Suprapubic skin (tissue), 3 donors: Measurements from ENCODE around the gene WHAMM.

Experiments used
- POLR2AphosphoS5 ChIP-seq, 3 donors: sonication (generic); formaldehyde crosslinking; IDR thresholded peaks; one replicate each; pipeline ENCODE4 v1.6.1; 2017; ENCODE audit warnings: antibody characterized with exemption in 3 of 3
- TF ChIP-seq, protein P1 (sequence below), 2 donors: fragments of 200-600 bp in 1 of 2; fragments of 450-650 bp in 1 of 2; sonication (generic) in 1 of 2; IDR thresholded peaks; one replicate each; pipeline ENCODE4 v1.5.1; 2016 to 2019; ENCODE audit warnings: antibody characterized with exemption in 2 of 2, mild to moderate bottlenecking in 1 of 2, moderate library complexity in 1 of 2

DNA sequence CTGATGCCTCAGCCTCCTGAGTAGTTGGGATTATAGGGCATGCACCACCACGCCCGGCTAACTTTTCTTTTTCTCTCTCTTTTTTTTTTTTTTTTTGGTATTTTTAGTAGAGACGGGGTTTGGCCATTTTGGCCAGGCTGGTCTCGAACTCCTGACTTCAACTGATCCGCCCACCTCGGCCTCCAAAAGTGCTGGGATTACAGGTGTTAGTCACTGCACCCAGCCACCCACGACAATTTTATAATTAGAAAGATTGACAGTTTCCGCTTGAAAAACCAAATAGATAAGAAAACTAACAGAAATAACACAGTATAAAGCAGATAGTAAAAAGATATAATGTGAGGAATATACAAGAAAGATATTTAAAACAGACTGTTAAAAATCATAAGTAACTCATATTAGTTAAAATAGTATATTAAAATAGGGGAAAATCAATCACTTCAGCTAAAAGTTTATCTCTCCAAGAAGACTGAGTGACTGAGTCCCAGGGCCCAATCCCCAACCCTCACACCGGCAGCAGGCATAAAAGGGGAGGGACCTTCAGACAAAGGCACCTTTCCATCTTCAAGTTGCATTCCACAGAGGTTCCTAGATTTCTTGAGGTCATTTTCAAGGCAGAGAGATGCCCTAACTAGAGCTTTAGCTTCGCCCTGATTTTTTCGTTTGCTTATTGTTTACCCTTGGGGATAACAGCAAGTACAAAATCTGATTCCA, 1.4 kb upstream of the WHAMM start:
- TF ChIP-seq, protein P1, sequence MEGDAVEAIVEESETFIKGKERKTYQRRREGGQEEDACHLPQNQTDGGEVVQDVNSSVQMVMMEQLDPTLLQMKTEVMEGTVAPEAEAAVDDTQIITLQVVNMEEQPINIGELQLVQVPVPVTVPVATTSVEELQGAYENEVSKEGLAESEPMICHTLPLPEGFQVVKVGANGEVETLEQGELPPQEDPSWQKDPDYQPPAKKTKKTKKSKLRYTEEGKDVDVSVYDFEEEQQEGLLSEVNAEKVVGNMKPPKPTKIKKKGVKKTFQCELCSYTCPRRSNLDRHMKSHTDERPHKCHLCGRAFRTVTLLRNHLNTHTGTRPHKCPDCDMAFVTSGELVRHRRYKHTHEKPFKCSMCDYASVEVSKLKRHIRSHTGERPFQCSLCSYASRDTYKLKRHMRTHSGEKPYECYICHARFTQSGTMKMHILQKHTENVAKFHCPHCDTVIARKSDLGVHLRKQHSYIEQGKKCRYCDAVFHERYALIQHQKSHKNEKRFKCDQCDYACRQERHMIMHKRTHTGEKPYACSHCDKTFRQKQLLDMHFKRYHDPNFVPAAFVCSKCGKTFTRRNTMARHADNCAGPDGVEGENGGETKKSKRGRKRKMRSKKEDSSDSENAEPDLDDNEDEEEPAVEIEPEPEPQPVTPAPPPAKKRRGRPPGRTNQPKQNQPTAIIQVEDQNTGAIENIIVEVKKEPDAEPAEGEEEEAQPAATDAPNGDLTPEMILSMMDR (IDR thresholded peaks at IDR 0.05): no peak
- TF ChIP-seq POLR2AphosphoS5 (IDR thresholded peaks at IDR 0.05): no peak
